GM21723 (cell line): ENCODE measurements around the gene COMMD1.
A peak's percentile ranks its signal among the peaks of the same experiment; 100 is the strongest.
"Not testable (repeated sequence)": the region's sequence is repeated elsewhere in the genome, so short reads cannot be mapped to it uniquely, and the experiment has no call there.

Experiments used
- ATAC-seq: cut with Tn5 transposase; IDR thresholded peaks from one replicate; pipeline ENCODE4 v1.9.1; 2021; ENCODE audit warnings: mild to moderate bottlenecking, moderate library complexity; ENCODE audit not compliant: unreplicated experiment

COMMD1 gene

DNA sequence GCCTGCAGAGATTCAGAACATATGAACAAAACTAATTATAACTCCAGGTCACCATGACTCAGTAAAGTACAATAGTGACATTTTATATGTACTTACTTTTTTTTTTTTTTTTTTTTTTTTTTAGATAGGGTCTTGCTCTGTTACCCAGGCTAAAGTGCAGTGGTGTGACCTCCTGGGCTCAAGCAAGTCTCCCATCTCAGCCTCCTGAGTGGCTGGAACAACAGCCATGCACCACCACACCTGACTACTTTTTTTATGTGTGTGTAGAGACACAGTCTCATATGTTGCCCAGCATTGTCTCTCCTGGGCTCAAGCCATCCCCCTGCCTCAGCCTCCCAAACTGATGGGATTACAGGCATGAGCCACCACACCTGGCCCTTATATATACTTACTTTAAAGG is 159.8 kb downstream of the COMMD1 start:
- ATAC-seq = no peak

GRCh38 chr2:62071126-62071598 is 165.7 kb downstream of the COMMD1 start:
- ATAC-seq = no peak

GRCh38 chr2:62071760-62072680 is 166.5 kb downstream of the COMMD1 start:
- ATAC-seq = no peak

- no peak for ATAC-seq
Measured at GRCh38 chr2:62074233-62074632, 168.8 kb downstream of the COMMD1 start.

GRCh38 chr2:62076980-62077638 is 171.6 kb downstream of the COMMD1 start:
- no peak for ATAC-seq

DNA sequence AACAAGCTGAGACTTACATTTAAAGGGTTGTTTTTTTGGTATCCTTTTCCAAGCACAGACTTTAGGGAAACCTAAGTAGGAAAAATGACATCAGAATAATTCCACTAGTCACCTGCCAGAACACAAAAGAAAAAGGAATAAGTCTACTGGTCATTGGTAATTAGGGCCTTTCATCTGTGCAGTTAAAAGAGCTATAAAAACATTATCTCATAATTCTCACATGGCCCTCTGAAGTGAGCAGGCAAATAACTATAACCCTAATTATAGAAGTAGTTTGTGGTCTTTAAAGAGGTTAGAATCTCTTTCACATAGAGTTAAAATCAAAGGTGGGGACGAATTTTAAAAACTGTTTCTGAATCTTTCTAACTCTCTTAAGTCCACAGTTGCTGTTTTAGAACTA is 179.3 kb downstream of the COMMD1 start:
- no peak for ATAC-seq

DNA sequence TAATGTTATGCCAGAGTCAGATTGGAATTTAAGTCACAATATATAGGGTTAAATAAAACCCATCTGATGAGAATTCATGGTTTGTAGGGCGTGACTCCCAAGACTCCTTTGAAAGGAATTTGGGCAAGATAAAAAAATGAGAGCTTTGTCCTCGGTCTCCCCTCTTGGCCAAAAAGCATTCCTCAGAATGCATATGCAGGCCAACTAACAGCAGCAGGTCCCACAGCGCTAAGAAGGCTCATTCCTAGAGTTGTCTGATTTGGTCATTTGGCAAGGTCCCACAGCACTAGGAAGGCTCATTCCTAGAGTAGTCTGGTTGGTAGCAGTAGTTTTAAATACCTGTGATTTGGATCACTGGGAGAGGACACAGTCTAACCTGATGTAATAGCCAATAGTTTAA is 184.2 kb downstream of the COMMD1 start:
- no peak for ATAC-seq

- no peak for ATAC-seq
Measured at GRCh38 chr2:62091471-62091870, 186.0 kb downstream of the COMMD1 start.

GRCh38 chr2:62099050-62099449 is 193.6 kb downstream of the COMMD1 start:
- ATAC-seq = peak; percentile 23

GRCh38 chr2:62099523-62100175 is 194.2 kb downstream of the COMMD1 start:
- peak; percentile 86 for ATAC-seq

GRCh38 chr2:62101886-62102285 is 196.4 kb downstream of the COMMD1 start:
- ATAC-seq = no peak

- no peak for ATAC-seq
Measured at GRCh38 chr2:62102402-62102920, 197.0 kb downstream of the COMMD1 start.

- ATAC-seq = no peak
Measured at GRCh38 chr2:62109554-62109953, 204.1 kb downstream of the COMMD1 start.

- ATAC-seq = no peak
Measured at GRCh38 chr2:62110415-62111025, 205.0 kb downstream of the COMMD1 start.

DNA sequence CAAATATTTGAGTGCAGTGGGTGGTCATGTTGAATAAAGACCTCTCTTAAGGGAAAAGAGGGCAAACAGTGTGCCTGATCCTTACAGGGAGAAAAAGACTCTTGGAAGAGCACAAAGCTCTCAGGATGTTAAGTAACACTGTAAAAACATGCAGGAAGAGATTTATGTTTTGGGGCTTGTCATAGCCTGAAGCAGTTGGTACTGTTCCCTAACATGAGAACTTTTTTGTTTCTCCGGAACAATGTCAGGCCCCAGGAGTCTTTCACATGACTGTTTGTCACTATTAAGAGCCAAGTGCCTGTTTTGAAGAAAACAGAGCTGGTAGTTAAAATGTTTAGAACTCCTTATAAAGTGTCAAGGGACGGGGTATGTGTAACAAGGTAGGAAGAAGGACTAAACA is 206.7 kb downstream of the COMMD1 start:
- no peak for ATAC-seq

GRCh38 chr2:62114564-62114963 is 209.1 kb downstream of the COMMD1 start:
- no peak for ATAC-seq

GRCh38 chr2:62116983-62117382 is 211.5 kb downstream of the COMMD1 start:
- ATAC-seq = no peak

GRCh38 chr2:62118160-62118559 is 212.7 kb downstream of the COMMD1 start:
- ATAC-seq = no peak

DNA sequence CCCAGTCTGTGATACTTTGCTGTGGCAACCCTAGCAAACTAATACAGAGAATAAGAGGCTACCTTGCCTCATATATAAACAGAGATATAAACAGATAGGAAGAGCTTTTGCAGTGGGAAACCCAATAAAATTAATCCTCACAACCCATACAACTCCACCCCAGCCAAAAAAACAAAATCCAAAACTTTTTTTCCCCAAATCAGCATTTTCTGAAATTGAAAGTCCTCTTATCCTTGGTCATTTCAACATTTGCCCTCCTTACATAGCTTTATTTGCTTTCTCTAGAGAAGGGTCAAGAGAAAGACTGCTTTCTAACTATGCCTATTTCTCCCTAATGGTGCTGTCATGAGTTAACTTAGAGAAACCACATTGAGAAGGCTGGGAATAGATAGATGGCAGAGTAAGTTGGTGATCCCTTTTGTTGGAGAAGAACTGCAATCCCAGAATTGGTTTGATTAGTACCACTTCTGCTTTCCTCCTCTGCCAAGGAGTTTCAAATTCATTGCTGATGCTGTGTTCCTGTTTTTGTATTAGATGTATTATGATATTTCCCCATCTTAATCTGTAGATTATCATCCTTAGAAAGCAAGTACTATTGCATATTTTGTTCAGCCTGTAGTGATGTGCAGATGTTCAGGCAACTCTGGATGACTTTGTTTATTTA is 214.0 kb downstream of the COMMD1 start:
- ATAC-seq = no peak

DNA sequence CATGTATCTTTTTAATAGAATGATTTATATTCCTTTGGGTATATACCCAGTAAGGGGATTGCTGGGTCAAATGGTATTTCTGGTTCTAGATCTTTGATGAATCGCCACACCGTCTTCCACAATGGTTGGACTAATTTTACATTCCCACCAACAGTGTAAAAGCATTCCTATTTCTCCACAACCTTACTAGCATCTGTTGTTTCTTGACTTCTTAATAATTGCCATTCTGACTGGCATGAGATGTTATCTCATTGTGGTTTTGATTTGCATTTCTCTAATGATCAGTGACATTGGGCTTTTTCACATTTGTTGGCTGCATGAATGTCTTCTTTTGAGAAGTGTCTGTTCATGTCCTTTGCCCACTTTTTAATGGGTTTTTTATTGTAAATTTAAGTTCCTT is 220.8 kb downstream of the COMMD1 start:
- not testable (repeated sequence) for ATAC-seq
